ENCODE results near the gene GPR84. TPM values are rescaled to one million over a fixed set of nuclear protein-coding genes. Genes with fewer than 3 reads are reported as not detected.

The GPR84 gene
- total and polyA plus RNA-seq, 10 of the 15 experiments (the other 5 are each of a cell fraction or from before 2014, with no cell fraction given) = 0.37 to 4.7 (median 2.6) TPM

- H3K27me3 ChIP-seq (replicated peaks in 1 of 2; ENCODE audit: control insufficient read depth in 2 of 2, insufficient read depth in 2 of 2, low read length in 1 of 2) = no peaks in the 10 kb centered on the region
- no peaks in the 10 kb centered on the region for H3K9me3 ChIP-seq (replicated peaks; ENCODE audit: control insufficient read depth, insufficient read depth, low read length)
- no peak for ATAC-seq
- intact Hi-C loops (cut with micrococcal nuclease; ENCODE audit: unreplicated experiment) = loop anchor here (10.0 kb wide), 1 partner anchor 369 kb away; the partner anchor contains the start of genes HOXC8 and HOXC9
- peaks cover 8% of the 10 kb centered on the region; the same call in 1 of the 2 replicates for H3K4me1 ChIP-seq (ENCODE audit: control insufficient read depth, insufficient read depth, low read length)
- H3K36me3 ChIP-seq (ENCODE audit: control insufficient read depth in 2 of 2, insufficient read depth in 2 of 2, low read length in 1 of 2) = no peaks in the 10 kb centered on the region
- ChIA-PET CTCF (interaction anchor here (0.8 to 1.9 kb wide), 6 partner anchors 12 to 158 kb away, joined by 3 to 5 read pairs (median 4); partner anchors contain the start of gene COPZ1), RAD21 (ENCODE audit: unreplicated experiment) (interaction anchor here (1.6 kb wide), 1 partner anchor 15 kb away, joined by 5 read pairs; no protein-coding TSS in a partner anchor), POLR2A (interaction anchor here (0.6 to 1.4 kb wide), 3 partner anchors 11 to 80 kb away, joined by 3 to 5 read pairs (median 3); partner anchors contain the start of gene ZNF385A), SMC1A (ENCODE audit: uncharacterized antibody, unreplicated experiment) (interaction anchor here (0.9 kb wide), 1 partner anchor 16 kb away, joined by 3 read pairs; no protein-coding TSS in a partner anchor)
- DNase-seq (ENCODE audit: low read depth, low spot score) = no peak
- FAIRE-seq = no peak
- 86% methylated on average over 10 of the region's 10 CpGs for WGBS (ENCODE audit: insufficient coverage, insufficient replicate concordance, low lambda C conversion rate, missing lambda C conversion rate)
- TF ChIP-seq RCOR1 (conservative IDR thresholded peaks at IDR 0.05; ENCODE audit: low read depth, low read length) (no peak), EZH2 (IDR thresholded peaks at IDR 0.05; ENCODE audit: borderline replicate concordance, control insufficient read depth, low read depth, low read length) (no peak), SUPT20H (IDR thresholded peaks at IDR 0.05; ENCODE audit: borderline replicate concordance, control insufficient read depth, low read depth, low read length) (no peak), LARP7 (IDR thresholded peaks at IDR 0.05) (no peak), TCF7 (IDR thresholded peaks at IDR 0.05; ENCODE audit: borderline replicate concordance) (no peak), ATF3 (IDR thresholded peaks at IDR 0.05; ENCODE audit: borderline replicate concordance, extremely low read depth, low read depth, low read length) (no peak), BRCA1 (IDR thresholded peaks at IDR 0.05; ENCODE audit: low read depth, low read length) (no peak), ZBED1 (IDR thresholded peaks at IDR 0.05; ENCODE audit: borderline replicate concordance) (no peak), FOXM1 (IDR thresholded peaks at IDR 0.05; ENCODE audit: low read depth, low read length) (no peak), SREBF1 (IDR thresholded peaks at IDR 0.05; ENCODE audit: low read length) (no peak)
- TF ChIP-seq, protein P1, sequence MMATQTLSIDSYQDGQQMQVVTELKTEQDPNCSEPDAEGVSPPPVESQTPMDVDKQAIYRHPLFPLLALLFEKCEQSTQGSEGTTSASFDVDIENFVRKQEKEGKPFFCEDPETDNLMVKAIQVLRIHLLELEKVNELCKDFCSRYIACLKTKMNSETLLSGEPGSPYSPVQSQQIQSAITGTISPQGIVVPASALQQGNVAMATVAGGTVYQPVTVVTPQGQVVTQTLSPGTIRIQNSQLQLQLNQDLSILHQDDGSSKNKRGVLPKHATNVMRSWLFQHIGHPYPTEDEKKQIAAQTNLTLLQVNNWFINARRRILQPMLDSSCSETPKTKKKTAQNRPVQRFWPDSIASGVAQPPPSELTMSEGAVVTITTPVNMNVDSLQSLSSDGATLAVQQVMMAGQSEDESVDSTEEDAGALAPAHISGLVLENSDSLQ (IDR thresholded peaks at IDR 0.05) = no peak
- TF ChIP-seq, protein P2, sequence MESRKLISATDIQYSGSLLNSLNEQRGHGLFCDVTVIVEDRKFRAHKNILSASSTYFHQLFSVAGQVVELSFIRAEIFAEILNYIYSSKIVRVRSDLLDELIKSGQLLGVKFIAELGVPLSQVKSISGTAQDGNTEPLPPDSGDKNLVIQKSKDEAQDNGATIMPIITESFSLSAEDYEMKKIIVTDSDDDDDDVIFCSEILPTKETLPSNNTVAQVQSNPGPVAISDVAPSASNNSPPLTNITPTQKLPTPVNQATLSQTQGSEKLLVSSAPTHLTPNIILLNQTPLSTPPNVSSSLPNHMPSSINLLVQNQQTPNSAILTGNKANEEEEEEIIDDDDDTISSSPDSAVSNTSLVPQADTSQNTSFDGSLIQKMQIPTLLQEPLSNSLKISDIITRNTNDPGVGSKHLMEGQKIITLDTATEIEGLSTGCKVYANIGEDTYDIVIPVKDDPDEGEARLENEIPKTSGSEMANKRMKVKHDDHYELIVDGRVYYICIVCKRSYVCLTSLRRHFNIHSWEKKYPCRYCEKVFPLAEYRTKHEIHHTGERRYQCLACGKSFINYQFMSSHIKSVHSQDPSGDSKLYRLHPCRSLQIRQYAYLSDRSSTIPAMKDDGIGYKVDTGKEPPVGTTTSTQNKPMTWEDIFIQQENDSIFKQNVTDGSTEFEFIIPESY (IDR thresholded peaks at IDR 0.05) = no peak
- BruUV-seq (replicated peaks) = no TSS peak
- no peak overlapping the region for H3K9ac ChIP-seq (ENCODE audit: control insufficient read depth, insufficient read depth, low read length)
- H2AFZ ChIP-seq (ENCODE audit: control insufficient read depth, low read depth, low read length) = no peak overlapping the region
- no peaks in the 10 kb centered on the region for H3K79me2 ChIP-seq (ENCODE audit: control insufficient read depth, insufficient read depth, low read length)
- in situ Hi-C loops (cut with MboI) = no loop called here
- no peaks in the 10 kb centered on the region for H4K20me1 ChIP-seq (ENCODE audit: control insufficient read depth, insufficient read depth)
- H3K4me2 ChIP-seq (ENCODE audit: control insufficient read depth, insufficient read depth) = no peak overlapping the region
- H3K4me3 ChIP-seq = no peak overlapping the region
- no peak overlapping the region for H3K27ac ChIP-seq (ENCODE audit: control insufficient read depth, insufficient read depth)
Observed at GRCh38 chr12:54373649-54374561, 9.6 kb upstream of the GPR84 start.

Data from GM12878 (cell line).